GM12865 (cell line): ENCODE data around the gene CLDN1.

Experiments
- DNase-seq: peaks from one replicate; pipeline ENCODE4 v3.0.0; 2010; ENCODE audit warnings: low read depth
- H3K4me3 ChIP-seq: 2 replicates; pipeline ENCODE4 v1.5.1; 2011; ENCODE audit warnings: mild to moderate bottlenecking, low read depth, low read length, control low read depth
- TF ChIP-seq, protein P1 (sequence below): IDR thresholded peaks from 2 replicates; pipeline ENCODE4 v1.5.1; 2011; ENCODE audit warnings: low read length, control low read depth, low read depth, inconsistent platforms; ENCODE audit not compliant: insufficient read depth; ENCODE audit errors: missing control alignments

The CLDN1 gene

DNA sequence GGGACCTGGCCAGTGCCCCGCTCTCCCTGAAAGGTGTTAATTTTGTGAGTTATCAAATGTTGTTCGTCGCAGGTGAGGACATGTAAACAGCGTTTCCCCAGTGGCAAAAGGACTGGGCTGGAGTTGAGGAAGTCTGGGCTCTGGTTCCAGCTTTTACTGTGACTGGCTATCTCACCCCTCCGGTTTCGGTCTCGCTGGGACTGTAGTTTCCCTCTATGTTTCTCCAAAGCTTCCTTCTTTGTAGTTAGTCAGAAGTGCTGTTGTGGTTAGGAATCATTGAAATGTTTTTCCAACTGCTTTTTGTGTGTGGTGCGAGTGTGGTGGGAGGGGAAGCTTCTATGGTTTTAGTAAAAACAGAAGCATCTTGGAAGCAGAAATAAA lies 990 bp upstream of the CLDN1 start:
- TF ChIP-seq, protein P1, sequence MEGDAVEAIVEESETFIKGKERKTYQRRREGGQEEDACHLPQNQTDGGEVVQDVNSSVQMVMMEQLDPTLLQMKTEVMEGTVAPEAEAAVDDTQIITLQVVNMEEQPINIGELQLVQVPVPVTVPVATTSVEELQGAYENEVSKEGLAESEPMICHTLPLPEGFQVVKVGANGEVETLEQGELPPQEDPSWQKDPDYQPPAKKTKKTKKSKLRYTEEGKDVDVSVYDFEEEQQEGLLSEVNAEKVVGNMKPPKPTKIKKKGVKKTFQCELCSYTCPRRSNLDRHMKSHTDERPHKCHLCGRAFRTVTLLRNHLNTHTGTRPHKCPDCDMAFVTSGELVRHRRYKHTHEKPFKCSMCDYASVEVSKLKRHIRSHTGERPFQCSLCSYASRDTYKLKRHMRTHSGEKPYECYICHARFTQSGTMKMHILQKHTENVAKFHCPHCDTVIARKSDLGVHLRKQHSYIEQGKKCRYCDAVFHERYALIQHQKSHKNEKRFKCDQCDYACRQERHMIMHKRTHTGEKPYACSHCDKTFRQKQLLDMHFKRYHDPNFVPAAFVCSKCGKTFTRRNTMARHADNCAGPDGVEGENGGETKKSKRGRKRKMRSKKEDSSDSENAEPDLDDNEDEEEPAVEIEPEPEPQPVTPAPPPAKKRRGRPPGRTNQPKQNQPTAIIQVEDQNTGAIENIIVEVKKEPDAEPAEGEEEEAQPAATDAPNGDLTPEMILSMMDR, result no peak
- H3K4me3 ChIP-seq, result no peak overlapping the region
- DNase-seq, result no peak

DNA sequence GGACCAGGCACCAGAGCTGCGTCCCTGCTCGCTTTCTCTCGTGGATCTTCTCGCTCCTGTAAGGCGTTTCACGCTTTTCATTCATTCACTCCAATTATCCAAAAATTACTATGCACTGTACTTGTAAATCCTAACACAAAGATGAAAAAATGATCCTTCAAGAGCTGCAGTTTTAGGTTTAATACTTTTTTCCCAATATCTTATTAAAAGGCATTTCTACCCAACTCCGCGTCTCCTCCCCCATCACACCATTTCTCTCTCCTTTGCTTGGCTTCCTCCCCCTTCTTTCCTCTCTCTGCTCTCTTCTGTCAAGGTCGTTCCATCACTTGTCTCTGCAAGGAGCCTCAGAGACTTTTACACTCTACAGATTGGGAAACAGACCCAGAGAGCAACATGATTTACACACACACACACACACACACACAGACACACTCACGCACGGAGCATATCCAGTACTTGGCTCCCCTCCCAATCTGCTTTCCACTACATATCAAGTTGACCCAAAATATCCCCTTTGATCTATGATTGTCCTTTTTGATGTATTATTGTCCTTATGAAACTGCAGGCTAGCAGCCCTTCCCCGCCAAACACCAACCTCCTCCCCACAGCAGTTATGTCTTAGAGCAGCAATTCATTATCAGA lies 479 bp upstream of the CLDN1 start:
- TF ChIP-seq, protein P1, result no peak
- DNase-seq, result no peak
- H3K4me3 ChIP-seq, result peak overlapping the region; percentile 64

DNA sequence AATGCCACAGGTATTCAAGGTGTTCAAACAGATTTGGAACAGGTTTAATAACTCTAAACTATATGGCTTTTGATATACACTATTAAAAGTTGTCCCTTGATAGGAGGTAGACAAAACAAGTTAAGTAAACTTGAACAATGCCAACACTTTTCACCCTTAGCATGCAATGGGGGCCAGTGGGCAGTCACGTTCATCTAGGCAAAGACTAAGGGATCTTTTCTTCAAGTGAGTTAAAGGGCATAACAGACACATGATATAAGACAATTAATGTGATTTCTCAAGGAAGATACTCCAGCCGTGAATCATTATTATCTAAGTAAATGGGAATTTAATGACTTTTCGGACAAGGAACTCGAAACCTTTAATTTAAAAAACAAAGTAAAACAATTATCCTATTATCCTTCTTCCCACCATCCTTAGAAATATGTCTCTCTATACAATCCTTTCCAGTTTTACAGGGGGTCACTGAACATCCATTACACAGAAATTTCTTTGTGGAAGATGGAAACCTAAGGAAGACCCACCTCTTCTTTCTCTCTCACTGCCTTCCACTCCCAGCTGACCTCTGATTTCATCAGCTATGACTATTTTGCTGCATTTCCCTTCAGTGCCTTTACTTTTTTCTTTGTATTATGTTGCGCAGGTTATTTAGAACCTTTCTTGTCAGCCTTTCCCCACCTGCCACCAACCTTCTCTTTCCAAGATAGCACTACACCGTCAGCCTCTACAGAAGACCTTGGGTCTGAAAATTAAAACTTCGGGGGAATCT lies 1.5 kb downstream of the CLDN1 start:
- no peak overlapping the region for H3K4me3 ChIP-seq
- TF ChIP-seq, protein P1, result no peak
- no peak for DNase-seq

DNA sequence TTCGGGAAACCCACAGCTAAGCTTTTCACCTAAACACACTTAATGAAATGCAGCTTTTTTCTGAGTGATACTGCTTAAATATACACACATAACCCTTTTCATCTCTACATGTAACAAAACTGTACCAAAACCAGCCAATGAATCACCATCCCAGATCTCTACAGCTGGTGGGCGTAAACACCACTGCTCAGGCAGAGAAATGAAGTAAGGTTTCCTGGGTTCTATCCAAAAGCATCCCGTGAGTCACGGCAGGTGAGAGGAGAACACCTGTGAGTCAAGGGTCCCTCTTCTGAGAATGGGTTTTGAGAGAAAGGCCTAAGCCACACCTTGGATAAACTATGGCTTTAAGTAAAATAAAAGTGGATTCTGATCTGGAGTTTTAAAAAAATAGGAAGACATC lies 2.6 kb downstream of the CLDN1 start:
- TF ChIP-seq, protein P1, result no peak
- H3K4me3 ChIP-seq, result no peak overlapping the region
- DNase-seq, result no peak

DNA sequence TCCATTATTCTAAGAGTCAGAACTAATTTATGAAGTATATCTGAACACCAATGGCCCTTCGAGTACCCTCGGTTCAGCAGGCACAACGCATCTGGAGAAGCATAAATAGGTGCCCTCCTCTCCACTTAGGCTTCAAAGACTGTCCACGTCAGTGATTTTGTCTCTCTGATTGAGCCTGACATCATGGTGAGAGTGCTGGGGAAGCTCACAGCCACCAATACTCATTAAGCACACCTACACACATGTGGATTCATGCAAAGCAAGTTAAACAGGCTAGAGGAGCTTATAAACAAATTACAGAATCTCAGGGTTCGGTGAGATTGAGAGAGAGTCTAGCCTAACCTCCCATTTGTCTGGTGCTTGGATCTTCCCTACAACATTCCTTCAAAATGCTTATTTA lies 3.6 kb downstream of the CLDN1 start:
- no peak overlapping the region for H3K4me3 ChIP-seq
- no peak for DNase-seq
- TF ChIP-seq, protein P1, result no peak

DNA sequence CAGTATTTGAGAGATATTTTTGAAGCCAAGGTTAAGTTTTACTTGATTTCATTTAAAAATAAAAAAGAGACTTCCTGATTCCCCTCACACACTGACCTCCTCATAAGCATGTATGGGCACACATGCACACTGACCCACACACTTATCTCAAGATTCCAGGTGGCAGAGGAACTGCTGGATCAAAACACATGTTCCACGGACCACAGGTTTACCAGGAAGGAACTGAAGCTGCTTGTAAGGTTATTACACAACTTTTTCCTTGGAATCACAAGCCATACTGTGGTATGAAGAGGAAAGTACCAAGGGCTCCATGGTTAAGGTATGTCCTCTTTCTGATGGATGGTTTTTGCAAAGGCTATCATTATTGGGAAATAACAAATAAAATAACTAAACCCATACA lies 7.5 kb downstream of the CLDN1 start:
- no peak overlapping the region for H3K4me3 ChIP-seq
- TF ChIP-seq, protein P1, result no peak
- no peak for DNase-seq
